ENCODE measurements around the gene OR7G3. TPM values are rescaled to one million over a fixed set of nuclear protein-coding genes. Genes with fewer than 3 reads are reported as not detected.

OR7G3 gene
- total RNA-seq: not detected

DNA sequence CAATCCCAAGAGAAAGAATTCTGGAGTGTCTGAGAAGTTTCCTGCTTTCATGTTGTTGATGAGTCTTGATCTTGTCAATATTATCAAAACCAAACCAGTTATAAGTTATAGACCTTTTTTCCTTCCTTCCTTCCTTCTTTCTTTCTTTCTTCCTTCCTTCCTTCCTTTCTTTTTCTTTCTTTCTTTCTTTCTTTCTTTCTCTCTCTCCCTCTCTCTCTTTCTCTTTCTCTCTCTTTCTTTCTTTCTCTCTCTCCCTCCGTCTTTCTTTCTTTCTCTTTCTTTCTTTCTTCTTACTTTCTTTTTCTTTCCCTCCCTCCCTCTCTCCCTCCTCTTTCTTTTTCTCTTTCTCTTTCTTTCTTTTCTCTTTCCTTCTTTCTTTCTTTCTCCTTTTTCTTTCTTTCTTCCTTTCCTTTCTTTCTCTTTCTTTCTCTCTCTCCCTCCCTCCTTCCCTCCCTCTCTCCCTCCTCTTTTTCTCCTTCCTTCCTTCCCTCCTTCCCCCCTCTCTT, at the start of gene OR7G3:
Gene OR7G3 (minus strand): TSS at position 51 of the 506 bp plus-strand sequence. CDS start 0 bp downstream, at position 51.
- no peak for DNase-seq (ENCODE audit: low spot score)

DNA sequence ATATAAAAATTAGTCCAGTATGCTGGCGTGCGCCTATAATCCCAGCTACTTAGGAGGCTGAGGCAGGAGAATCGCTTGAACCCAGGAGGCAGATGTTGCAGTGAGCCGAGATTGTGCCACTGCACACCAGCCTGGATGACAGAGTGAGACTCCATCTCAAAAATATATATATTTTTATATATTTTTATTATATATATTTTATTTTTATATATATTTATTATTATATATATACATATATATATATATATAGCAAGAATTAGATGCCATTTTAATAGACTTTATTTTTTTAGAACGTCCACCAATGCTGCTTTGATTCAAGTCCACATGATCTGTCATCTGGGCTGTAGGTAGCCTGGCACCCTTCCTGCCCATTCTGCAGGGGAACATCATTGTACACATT, 48.6 kb upstream of the OR7G3 start:
- no peak for DNase-seq (ENCODE audit: low spot score)

DNA sequence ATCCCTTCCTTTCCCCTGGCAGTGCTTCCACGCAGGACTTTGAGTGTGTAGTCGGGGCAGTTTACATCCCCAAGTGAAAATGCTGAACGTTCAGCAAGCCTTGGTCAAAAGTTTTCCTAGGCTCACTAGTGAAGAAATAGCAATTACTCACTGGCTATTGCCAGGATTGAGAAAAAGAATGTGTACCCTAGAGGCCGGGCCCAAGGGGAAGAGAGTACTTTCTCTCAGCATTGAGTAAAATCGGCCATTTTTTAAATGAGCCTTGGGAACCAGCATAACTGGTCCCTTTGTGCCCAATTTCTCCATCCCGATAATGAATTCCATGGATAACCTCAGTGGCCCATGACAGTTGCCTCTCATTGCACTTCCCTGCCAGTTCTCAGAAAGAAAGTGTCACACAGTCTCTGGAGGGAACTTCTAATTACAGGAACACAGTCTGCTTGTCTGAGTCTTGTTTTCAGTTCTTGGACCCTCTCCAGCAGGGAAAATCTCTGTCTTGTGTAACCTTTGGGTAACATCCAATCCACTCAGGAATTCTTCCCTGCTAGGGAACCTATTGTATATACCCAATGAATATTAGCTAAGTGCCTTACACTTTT, 44.7 kb upstream of the OR7G3 start:
- DNase-seq (ENCODE audit: low spot score): no peak

DNA sequence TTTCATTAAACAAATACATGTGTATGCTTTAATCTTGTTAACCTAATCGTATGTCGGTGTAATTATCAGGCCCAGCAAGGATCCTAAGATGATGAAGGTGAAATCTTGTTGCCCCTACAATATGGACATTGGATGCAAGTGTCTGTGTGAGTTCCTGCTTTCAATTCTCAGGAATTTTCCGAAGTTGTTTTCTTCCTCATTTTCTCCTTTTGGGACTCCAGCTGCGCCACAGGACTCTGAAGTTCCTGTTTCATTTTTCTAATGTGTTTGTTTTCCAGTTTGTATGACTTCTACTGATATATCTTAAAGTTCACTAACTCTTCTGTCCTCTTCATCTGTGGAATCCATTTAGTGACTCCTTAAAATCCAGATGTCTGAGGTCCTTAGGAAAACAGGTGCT, 40.1 kb upstream of the OR7G3 start:
- no peak for DNase-seq (ENCODE audit: low spot score)

DNA sequence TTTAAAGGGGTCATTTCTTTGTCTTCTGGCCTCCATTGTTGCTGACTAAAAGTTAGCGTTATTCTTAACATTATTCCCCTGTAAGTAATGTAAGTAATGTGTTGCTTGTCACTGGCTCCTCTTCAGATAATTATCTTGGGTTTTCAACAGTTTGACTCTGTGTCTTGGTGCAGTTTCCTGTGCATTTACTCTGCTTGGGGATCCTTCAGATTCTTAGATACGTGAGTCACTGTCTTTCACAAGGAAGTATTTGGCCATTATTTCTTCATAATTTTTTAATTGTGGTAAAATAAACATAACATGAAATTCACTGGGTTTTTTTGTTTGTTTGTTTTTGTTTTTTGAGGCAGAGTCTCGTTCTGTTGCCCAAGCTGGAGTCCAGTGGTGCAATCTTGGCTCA, 38.5 kb upstream of the OR7G3 start:
- DNase-seq (ENCODE audit: low spot score): no peak

DNA sequence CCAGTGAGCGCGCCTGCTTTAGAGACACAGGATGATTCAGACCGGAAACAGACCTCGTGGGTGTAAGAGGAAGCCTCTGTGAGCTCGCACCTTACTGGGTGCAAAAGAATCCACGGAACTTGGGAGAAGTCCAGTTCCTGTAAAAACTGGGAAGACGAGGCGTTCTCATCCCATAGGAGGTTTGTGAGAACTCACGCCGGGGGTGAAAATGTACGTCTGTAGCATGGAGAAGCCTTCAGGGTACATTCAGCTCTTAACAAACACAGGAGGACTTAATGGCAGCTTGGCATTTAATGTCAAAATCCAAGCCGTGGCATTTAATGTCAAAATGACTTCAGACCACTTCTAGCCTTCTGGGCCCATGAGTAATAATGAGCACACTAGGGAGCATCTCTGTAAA, 34.7 kb upstream of the OR7G3 start:
- DNase-seq (ENCODE audit: low spot score): no peak

DNA sequence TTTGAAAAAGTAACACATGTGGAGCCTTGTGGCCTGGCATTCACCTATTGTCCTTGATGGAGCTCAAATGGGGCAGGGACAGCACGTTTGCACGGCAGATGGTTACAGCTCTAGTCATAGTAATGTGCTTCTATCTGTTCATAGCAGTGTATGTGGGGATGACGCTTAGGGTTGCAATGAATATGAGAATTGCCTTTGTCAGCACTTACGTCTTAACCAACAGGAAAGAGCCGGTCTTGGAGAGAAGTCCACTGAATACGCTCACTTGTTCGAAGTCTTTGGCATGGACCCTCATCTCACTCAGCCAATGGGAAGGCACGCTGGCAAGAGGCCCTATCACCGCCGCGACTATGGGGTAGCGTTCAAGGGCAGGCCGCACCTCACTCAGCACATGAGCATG, 33.1 kb upstream of the OR7G3 start:
- DNase-seq (ENCODE audit: low spot score): no peak

DNA sequence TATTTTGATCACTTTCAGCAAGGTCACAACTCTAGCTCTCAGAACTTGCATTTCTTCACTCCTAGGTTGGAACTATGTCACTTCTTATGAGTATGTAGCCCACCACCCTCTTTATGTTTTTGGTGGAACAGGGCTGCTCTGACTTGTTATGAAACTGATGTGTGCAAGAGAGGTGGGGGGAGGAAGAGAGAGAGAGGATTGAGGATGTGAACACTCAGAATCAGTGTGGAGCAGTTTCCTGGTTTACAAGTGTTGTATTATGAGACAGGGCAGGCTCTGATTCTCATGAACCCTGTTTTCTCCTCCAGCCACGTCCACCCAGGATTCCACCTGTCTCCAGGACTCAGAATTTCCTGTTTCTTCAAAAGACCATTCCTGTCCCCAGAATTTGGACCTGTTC, 29.6 kb upstream of the OR7G3 start:
- no peak for DNase-seq (ENCODE audit: low spot score)

DNA sequence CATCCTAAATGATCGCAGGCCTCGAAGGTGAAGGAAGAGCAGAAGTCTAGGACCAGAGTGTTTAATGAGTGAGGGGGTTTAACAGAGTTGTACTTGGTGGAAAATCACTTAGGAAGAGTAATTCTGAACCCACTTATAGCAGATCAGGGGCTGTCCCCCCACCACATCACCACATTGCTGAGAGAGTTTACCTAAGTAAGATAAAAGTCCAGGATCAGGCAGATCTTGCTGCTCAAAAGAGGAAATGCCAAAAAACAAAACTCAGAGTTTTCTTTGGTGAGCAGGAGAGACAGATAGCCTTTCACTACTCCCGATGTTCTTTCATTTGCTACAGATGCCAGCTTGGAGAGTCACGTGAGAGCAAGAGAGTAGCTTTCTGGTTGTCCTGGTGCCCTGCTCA, 28.8 kb upstream of the OR7G3 start:
- no peak for DNase-seq (ENCODE audit: low spot score)

DNA sequence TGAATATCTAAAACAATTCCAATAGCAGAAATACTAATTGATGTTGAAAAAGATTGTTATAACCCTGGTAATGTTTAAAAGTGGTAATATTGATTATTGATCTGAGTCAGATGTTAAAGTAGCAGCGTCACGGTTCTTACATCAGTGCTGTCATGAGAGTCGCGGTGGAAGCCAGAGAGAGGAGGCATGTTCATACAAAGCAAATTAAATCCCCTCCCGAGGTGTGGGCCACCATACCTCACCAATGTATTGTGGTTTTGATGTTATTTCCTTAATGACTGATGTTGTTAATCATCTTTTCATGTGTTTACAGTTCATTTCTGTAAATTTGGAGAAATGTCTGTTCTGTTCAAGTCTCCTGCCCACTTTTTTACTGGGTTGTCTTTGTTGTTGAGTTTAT, 24.6 kb upstream of the OR7G3 start:
- no peak for DNase-seq (ENCODE audit: low spot score)

DNA sequence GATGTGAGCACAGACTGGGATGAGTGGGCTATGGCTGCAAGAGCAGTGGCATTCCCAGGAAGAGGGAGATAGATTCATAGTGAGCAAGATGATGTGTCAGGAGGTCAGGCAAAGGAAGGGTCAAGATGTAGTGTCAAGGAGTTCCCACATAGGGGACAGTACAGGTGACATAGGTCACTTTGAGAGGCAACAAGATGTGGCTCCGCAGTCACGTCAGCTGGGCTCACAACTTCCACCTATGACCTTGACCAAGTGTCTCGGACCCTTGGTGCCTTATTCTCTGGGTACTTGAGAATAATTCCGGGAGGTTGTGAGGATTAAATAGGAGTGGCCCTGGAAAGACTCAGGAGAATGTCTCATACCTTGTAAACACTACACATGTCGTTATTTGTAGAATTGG, 23.9 kb upstream of the OR7G3 start:
- DNase-seq (ENCODE audit: low spot score): no peak

DNA sequence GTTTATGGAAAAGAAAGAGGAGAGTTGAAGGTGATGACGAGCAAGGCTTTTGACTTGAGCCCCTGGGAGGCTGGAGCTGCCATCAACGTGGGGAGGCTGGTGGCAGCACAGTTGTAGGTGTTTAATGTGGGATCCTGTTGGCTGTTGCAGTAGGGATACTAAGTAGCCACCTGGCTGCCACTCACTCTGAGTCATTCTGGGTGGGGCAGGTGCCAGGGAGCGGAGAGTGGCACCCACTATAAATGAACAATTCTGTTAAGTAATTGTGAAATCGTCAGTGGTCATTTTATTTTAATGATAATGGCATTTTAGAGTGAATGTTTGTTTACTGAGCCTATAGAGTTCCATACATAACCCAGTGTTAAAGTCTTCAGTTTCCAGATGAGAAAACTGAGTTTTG, 23.2 kb upstream of the OR7G3 start:
- no peak for DNase-seq (ENCODE audit: low spot score)

DNA sequence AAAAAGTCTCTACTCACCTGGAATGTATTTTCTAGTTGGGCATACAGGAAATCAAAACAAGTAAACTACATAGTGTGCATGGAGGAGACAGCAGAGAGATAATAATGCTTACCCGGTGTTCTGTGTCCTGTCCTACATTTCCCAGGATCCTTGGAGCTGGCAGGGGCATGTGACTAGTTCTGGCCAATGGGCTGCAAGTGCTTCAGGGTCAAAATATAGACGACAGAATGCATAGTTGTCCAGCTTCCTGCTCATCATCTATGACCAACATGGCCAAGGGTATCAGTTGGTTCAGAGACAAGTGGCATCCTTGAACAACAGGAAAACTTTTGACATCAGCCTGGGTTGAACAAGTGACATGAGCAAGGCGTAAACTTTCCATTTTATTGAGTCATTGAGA, 21.9 kb upstream of the OR7G3 start:
- DNase-seq (ENCODE audit: low spot score): no peak

DNA sequence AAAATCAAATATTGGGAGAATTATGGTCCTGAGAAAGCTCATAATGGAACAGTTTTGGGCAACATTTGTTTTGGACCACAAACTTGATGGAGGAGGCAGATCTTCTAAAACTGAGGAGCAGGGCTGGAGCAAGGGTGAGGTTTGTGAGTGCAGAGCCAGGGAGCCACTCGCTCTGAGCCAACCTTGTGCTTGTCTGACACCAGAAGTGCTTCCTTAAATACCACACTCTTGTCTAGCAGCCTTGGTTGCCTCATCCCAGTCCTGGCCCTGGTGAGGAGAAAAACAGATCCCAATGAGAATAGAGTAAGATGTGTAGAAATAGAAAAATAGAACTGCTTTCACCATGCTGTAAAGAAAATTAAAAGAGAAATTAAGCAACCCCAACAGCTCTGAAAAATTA, 20.1 kb upstream of the OR7G3 start:
- no peak for DNase-seq (ENCODE audit: low spot score)

DNA sequence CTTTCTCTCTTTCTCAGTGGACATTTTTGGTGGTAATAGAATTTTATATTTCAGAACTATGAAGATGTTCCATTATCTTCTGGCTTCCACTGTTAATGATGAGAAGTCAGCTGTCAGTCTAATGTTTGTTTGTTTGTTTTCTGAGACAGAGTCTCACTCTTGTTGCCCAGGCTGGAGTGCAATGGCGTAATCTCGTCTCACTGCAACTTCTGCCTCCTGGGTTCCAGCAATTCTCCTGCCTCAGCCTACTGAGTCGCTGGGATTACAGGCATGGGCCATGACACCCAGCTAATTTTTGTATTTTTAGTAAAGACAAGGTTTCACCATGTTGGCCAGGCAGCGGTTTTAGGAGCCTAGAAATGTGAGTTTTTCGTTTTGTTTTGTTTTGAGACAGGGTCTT, 18.2 kb upstream of the OR7G3 start:
- DNase-seq (ENCODE audit: low spot score): no peak

DNA sequence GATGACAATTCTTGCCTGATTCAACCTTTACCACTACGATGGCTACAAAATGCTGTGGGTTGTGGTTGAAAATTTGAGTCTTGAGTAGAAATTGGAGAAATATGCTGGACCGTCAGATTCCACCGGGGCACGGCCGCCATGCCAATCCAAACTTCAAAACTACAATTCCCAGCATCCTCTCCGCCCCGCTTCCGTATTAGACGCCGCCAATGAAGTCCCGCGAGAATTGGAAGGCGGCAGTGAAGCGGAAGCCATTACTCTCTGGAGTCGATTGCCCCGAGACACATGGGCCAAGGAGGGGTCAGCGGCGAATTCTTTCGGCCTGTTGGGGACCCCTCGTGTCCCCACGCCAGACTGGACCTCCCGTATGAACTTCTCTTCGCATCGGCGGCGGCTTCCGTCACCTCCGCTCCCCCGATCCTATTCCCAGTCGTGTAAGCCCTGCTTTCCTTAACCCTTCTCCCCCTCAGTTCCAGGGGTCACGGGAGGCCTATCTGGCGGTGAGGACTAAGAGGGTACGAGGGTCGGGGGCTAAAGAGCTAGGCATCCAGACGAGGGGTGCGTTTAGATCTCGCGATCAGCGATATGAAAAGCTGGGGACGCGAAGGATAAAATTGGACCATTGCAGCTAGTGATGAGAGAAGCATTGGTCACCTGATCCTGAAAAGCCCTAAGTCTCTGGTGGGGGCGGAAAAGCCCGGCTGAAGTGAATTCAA, 13.6 kb upstream of the OR7G3 start, which contains the start of gene ZNF317:
Gene ZNF317 (plus strand): TSS at position 239 of the 716 bp plus-strand sequence. CDS start 15,620 bp downstream, outside the sequence.
- peak; percentile 96 for DNase-seq (ENCODE audit: low spot score)

DNA sequence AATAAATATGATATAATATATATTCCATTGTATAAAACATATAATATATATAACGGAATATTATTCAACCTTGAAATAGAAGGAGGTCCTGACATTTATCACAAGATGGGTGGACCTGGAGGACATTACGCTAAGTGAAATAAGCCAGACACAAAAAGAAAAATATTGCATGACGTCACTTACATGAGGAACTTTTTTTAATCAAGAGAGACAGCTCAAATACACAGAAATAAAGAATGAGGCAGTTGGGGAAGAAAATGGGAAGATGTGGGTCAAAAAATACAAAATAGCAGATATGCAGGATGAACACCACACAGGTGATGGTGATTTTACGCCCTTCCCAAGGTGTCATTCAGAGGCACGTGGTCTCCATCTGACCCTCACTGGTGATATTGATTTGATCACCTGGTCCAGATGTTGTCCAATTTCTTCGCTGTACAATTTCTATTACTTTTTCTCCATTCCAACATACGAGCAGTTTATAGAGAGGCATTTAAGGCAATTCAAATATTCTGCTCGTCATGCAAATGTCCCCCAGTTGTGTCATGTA, 12.9 kb upstream of the OR7G3 start:
- DNase-seq (ENCODE audit: low spot score): no peak

DNA sequence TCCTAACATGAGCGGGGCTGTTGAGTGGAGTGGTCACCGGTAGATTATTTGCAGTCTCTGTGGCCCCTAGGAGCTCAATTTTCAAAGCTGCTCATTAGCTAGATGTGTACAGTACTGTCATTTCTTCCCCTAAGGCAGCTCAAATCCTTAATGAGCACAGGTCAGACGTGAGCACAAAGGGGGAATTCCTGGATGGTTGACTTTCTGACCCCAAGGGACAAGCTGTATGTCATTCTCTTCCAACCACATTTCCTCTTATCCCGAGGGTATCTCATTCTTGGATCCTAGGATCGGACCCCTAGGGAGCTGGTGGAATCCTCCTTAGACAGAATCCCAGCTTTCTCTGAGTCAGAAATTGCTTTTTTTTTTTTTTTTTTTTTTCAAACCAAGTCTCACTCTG, 5.7 kb upstream of the OR7G3 start:
- DNase-seq (ENCODE audit: low spot score): no peak

DNA sequence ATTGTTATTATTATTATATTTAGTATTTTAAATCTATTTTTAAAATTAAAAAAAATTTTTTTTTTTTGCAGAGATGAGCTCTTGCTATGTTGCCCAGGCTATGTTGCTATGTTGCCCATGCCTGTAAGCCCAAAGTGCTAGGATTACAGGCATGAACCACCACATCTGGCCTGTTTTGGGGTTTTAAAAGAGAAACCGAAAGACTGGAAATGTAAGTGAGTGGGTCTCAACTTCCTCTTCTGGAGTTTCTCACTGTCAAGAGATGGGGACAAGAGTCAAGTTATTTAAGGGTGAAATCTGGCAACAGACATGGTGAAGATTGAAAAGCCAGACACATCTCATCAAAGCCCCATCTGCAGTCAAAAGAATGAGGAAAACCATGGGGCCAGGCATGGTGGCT, 4.2 kb upstream of the OR7G3 start:
- DNase-seq (ENCODE audit: low spot score): no peak

DNA sequence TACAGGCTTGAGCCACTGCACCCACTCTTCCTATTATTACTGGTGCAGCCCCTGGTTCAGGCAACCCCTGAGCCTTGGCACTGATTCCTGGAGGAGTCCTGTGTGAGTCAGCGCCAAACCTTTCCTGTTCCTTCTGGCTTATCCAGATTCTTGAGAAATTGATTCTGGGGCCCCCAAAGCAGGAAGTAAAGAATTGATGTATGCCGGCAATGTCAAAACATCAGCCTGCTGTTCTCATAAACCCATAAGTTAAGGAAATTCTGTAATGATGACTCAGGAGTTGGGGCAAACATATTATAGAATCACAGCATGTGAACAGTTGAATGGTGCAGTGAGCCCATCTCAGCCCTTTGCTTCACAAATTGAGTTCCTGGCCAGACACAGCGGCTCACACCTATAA, 1.4 kb upstream of the OR7G3 start:
- no peak for DNase-seq (ENCODE audit: low spot score)

DNA sequence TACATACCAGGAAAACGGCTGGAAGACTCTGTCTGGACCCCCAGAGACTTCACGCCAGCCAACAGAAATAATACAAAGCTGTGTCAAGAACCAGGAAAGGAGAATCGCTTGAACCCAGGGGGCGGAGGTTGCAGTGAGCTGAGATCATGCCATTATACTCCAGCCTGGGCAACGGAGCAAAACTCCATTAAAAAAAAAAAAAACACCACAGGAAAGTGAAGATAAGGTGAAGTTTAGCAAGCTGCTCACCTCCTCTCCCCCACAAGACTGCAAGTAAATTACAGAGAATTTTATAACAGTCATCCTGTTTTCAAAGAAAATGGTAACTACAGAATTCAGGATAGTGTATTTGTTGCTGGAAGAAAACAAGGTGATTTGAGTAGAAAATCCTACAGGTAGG, 10.2 kb downstream of the OR7G3 start:
- no peak for DNase-seq (ENCODE audit: low spot score)

DNA sequence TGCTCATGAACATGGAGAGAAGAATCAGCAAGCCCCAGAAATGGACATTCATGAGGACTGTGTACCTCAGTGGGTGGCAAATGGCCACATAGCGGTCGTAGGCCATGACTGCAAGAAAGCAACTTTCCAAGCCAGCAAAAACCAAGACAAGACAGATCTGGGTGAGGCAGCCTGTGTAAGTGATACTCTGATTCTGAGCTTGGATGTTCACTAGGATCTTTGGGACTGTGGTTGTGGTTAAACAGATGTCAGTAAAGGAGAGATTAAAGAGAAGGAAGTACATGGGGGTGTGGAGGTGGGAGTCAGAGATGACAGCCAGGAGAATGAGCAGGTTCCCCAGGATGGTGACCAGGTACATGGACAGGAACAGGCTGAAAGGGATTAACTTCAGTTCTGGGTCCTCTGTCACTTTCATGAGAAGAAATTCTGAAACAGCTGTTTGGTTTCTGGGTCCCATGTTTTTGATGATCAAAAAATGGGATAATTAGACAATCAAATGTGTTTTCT, 11.4 kb downstream of the OR7G3 start, which contains the start of gene OR7G1:
Gene OR7G1 (minus strand): TSS at position 457 of the 507 bp plus-strand sequence. CDS start 0 bp downstream, at position 457.
- DNase-seq (ENCODE audit: low spot score): no peak

DNA sequence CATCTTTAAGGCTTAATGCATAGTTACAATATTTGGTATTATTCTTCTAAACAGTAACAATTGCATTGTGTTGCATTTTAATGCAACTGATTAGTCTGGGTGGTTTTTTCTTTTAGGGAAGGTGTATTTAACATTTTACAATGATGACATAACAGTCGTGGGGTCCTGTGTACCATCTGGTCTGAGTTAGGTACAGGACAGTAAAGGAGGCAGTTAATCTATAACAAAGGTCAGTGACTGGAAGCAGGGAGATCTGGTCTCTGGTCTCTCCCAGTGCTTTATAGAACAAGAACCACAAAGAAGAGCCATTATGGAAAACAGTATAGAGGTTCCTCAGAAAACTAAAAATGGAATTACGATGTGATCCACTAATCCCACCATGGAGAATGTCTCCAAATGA, 16.8 kb downstream of the OR7G3 start:
- DNase-seq (ENCODE audit: low spot score): no peak

Data from mucosa of gallbladder (tissue), 1 donor.